KOPT-K1 (cell line): Measurements from ENCODE around the gene CNOT11.
"Not testable (repeated sequence)": the region's sequence is repeated elsewhere in the genome, so short reads cannot be mapped to it uniquely, and the experiment has no call there.

ENCODE experiments used
- H3K27ac ChIP-seq: fragments of 200-600 bp; sonication (generic); 2 replicates; pipeline ENCODE4 v1.5.1; 2016; ENCODE audit warnings: antibody characterized with exemption, mild to moderate bottlenecking, low read depth, low read length; ENCODE audit not compliant: poor library complexity, severe bottlenecking
- H3K36me3 ChIP-seq: fragments of 200-600 bp; sonication (generic); 2 replicates; pipeline ENCODE4 v1.5.1; 2017; ENCODE audit warnings: antibody characterized with exemption, mild to moderate bottlenecking, low read length, moderate library complexity; ENCODE audit not compliant: insufficient read depth
- H3K9me3 ChIP-seq: fragments of 200-600 bp; sonication (generic); 2 replicates; pipeline ENCODE4 v1.5.1; 2017; ENCODE audit warnings: antibody characterized with exemption, low read length, mild to moderate bottlenecking; ENCODE audit not compliant: insufficient read depth, poor library complexity, severe bottlenecking

Gene CNOT11

GRCh38 chr2:101238930-101239759 is 13.5 kb upstream of the CNOT11 start:
- no peak overlapping the region for H3K27ac ChIP-seq
- peaks cover 13% of the 10 kb centered on the region for H3K9me3 ChIP-seq
- H3K36me3 ChIP-seq: no peaks in the 10 kb centered on the region

- H3K9me3 ChIP-seq: peaks cover 10% of the 10 kb centered on the region
- H3K36me3 ChIP-seq, H3K27ac ChIP-seq: not testable (repeated sequence)
Measured at GRCh38 chr2:101239760-101240118, 12.9 kb upstream of the CNOT11 start.

GRCh38 chr2:101240694-101241093 is 12.0 kb upstream of the CNOT11 start:
- H3K9me3 ChIP-seq, H3K36me3 ChIP-seq, H3K27ac ChIP-seq: not testable (repeated sequence)

DNA sequence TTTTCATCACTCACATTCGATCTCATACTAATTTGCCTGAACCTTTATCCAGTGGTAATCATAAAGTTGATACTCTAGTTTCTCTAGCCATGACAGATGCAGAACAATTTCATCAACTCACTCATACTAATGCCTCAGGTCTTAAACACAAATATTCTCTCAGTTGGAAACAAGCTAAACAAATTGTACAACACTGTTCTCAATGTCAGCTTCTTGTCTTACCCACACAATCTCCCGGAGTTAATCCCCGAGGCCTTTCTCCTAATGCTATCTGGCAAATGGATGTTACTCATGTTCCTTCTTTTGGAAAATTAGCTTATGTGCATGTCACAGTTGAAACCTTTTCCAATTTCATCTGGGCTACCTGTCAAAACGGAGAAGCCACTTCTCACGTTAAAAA is 11.5 kb upstream of the CNOT11 start:
- Histone ChIP-seq H3K9me3 (peaks cover 3% of the 10 kb centered on the region), H3K36me3 (no peaks in the 10 kb centered on the region), H3K27ac (no peak overlapping the region)

GRCh38 chr2:101244373-101244772 is 8.3 kb upstream of the CNOT11 start:
- H3K9me3 ChIP-seq, H3K27ac ChIP-seq: not testable (repeated sequence)

DNA sequence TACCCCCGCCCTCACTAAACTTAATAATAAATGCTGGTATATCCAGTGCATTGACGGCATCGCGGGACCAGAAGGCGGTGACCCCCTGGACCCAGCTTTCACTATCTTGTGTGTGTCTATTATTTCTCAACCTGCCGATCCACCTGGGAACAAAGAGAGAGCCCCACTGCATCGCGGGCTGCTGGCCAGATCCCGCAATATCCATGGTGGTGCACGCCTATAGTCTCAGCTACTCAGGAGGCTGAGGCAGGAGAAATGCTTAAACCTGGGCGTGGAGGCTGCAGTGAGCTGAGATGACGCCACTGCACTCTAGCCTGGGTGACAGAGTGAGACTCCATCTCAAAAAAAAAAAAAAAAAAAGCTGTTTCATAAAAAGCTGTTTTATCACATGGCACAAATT is 7.8 kb upstream of the CNOT11 start:
- not testable (repeated sequence) for H3K27ac ChIP-seq, H3K9me3 ChIP-seq, H3K36me3 ChIP-seq

More at GRCh38 chr2:101244373-101244772, 8.3 kb upstream of the CNOT11 start:
- H3K36me3 ChIP-seq: not testable (repeated sequence)

GRCh38 chr2:101245468-101245867 is 7.2 kb upstream of the CNOT11 start:
- H3K36me3 ChIP-seq, H3K9me3 ChIP-seq, H3K27ac ChIP-seq: not testable (repeated sequence)

- not testable (repeated sequence) for H3K36me3 ChIP-seq, H3K9me3 ChIP-seq, H3K27ac ChIP-seq
Measured at GRCh38 chr2:101248756-101249155, 3.9 kb upstream of the CNOT11 start.

DNA sequence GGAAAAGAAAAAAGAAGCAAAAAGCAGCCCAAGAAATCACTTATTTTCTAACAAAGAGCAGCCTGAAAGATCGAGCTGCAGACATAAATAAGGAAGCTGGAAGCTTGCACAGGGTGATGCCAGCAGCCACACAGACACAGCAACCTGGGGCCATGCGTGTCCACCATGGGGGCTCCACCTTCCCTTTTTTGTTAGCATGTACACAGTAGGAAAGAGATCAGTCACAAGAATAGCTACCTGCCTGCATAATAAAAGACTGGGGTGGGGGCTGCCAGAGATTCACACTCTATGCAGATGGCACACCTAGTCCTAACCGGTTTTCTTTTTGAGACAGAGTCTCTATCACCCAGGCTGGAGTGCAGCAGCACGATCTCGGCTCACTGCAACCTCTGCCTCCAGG is 2.9 kb upstream of the CNOT11 start:
- Histone ChIP-seq H3K27ac (no peak overlapping the region), H3K36me3 (peaks cover 7% of the 10 kb centered on the region; the same call in 1 of the 2 replicates), H3K9me3 (no peaks in the 10 kb centered on the region)

GRCh38 chr2:101251246-101251781 is 1.4 kb upstream of the CNOT11 start:
- not testable (repeated sequence) for H3K27ac ChIP-seq, H3K9me3 ChIP-seq
- H3K36me3 ChIP-seq: peaks cover 16% of the 10 kb centered on the region; the same call in 1 of the 2 replicates

DNA sequence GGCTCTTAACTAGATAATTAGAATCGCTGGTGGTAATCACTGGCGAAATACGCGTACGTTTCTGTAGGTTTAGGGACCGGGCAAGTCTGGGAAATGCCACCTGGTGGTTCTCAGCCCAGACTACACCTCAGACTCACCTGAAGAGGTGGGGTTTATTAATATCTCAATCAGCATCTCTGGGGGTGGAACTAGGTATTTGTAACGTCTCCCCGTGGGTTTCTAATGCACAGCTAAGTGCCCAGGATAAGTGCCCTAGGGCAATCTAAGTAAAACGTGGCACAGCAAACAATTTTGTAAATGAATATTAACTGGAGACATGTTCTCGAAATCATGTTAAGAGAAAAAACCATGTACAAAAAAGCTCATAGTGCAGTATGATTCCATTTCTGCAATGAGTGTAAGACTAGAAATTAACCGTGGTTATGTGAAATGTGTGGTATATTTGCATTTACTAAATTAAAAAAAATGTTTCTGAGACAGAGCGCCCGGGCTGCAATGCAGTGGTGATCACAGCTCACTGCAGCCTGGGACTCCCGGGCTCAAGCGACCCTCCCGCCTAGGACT is 760 bp upstream of the CNOT11 start:
- peak overlapping the region; percentile 89 for H3K27ac ChIP-seq
- peaks cover 18% of the 10 kb centered on the region; the same call in 1 of the 2 replicates for H3K36me3 ChIP-seq
- no peaks in the 10 kb centered on the region for H3K9me3 ChIP-seq

DNA sequence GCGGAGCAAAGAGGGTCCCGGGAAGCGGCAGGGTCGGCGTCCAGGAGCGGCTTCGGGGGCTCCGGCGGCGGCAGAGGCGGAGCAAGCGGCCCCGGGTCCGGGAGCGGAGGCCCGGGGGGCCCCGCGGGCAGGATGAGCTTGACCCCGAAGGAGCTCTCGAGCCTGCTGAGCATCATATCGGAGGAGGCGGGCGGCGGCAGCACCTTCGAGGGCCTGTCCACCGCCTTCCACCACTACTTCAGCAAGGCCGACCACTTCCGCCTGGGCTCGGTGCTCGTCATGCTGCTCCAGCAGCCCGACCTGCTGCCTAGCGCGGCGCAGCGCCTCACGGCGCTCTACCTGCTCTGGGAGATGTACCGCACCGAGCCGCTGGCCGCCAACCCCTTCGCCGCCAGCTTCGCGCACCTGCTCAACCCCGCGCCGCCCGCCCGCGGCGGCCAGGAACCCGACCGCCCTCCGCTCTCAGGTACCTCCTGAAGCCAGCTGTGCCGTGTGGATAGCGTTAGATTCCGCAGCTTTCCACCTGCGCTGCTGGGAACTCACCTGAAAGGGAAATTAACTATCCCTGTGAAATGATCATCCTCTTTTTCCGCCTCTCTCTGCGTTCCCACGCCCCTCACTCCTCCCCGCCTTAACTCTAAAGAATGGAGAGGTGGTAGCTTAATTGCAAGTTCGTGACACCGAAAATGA is 472 bp downstream of the CNOT11 start:
- Histone ChIP-seq H3K9me3 (no peaks in the 10 kb centered on the region), H3K36me3 (peaks cover 29% of the 10 kb centered on the region), H3K27ac (peak overlapping the region; percentile 89)

- H3K27ac ChIP-seq: peak overlapping the region; percentile 89
- H3K9me3 ChIP-seq: no peaks in the 10 kb centered on the region
- H3K36me3 ChIP-seq: peaks cover 35% of the 10 kb centered on the region
Measured at GRCh38 chr2:101253703-101254450, 1.2 kb downstream of the CNOT11 start.

DNA sequence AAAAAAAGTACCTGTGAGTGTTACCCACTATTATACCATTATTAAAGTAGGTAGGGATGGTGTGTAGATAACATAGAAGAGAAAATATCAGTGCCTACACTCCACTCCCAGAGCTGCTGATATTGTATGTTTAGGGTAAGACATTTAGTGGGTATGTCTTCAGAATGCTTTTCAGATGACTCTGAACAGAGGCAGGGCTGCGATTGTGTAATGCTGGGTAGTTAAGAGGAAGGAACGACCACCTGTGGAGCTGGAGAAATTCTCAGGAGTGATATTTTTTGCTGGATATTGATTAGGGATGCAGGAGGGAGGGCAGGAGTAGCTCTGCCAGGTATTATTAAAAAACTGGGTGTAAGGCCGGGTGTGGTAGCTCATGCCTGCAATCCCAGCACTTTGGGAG is 2.8 kb downstream of the CNOT11 start:
- Histone ChIP-seq H3K9me3 (no peaks in the 10 kb centered on the region), H3K36me3 (peaks cover 52% of the 10 kb centered on the region), H3K27ac (no peak overlapping the region)

GRCh38 chr2:101256316-101256715 is 3.6 kb downstream of the CNOT11 start:
- Histone ChIP-seq H3K9me3 (no peaks in the 10 kb centered on the region), H3K36me3 (peaks cover 60% of the 10 kb centered on the region), H3K27ac (no peak overlapping the region)
